Tongue (tissue), 2 donors: ENCODE data around the gene CEP170. TPM values are rescaled to one million over a fixed set of nuclear protein-coding genes. Genes with fewer than 3 reads are reported as not detected.
A peak's percentile ranks its signal among the peaks of the same experiment; 100 is the strongest.
"Not testable (repeated sequence)": the region's sequence is repeated elsewhere in the genome, so short reads cannot be mapped to it uniquely, and the experiment has no call there.

Experiments used
- DNase-seq: peaks from one replicate; pipeline ENCODE4 v3.0.0-alpha.2; 2015
- total RNA-seq: library from RNA; depleted of rRNA; stranded (reverse); fragments of >200 nt; gene quantifications from one replicate; pipeline ENCODE4 v1.2.3, GENCODE V29; 2014

Gene CEP170
- total RNA-seq, 1 donor from 2014 or later = 85.6 TPM

- DNase-seq = no peak
Observed at GRCh38 chr1:243233908-243234307, 21.2 kb downstream of the CEP170 start.

GRCh38 chr1:243230914-243231313 lies 24.2 kb downstream of the CEP170 start:
- DNase-seq = peak; percentile 30

GRCh38 chr1:243229526-243229925 lies 25.6 kb downstream of the CEP170 start:
- no peak for DNase-seq

GRCh38 chr1:243227622-243228021 lies 27.5 kb downstream of the CEP170 start:
- no peak for DNase-seq

- DNase-seq = no peak
Observed at GRCh38 chr1:243218059-243218458, 37.0 kb downstream of the CEP170 start.

GRCh38 chr1:243217349-243217748 lies 37.7 kb downstream of the CEP170 start:
- peak; percentile 7 for DNase-seq

GRCh38 chr1:243216741-243217140 lies 38.3 kb downstream of the CEP170 start:
- DNase-seq = no peak

GRCh38 chr1:243215276-243215875 lies 39.7 kb downstream of the CEP170 start:
- DNase-seq = not testable (repeated sequence)

- DNase-seq = no peak
Observed at GRCh38 chr1:243213045-243213787, 41.9 kb downstream of the CEP170 start.

- DNase-seq = peak; percentile 26
Observed at GRCh38 chr1:243211984-243212383, 43.1 kb downstream of the CEP170 start.

GRCh38 chr1:243205026-243205501 lies 50.0 kb downstream of the CEP170 start:
- not testable (repeated sequence) for DNase-seq

GRCh38 chr1:243204336-243204735 lies 50.7 kb downstream of the CEP170 start:
- not testable (repeated sequence) for DNase-seq

- not testable (repeated sequence) for DNase-seq
Observed at GRCh38 chr1:243203196-243203595, 51.9 kb downstream of the CEP170 start.

GRCh38 chr1:243201316-243201715 lies 53.8 kb downstream of the CEP170 start:
- not testable (repeated sequence) for DNase-seq

- not testable (repeated sequence) for DNase-seq
Observed at GRCh38 chr1:243197524-243197923, 57.6 kb downstream of the CEP170 start.

- not testable (repeated sequence) for DNase-seq
Observed at GRCh38 chr1:243193330-243193729, 61.8 kb downstream of the CEP170 start.

GRCh38 chr1:243186201-243186995 lies 68.7 kb downstream of the CEP170 start:
- not testable (repeated sequence) for DNase-seq

- DNase-seq = not testable (repeated sequence)
Observed at GRCh38 chr1:243184787-243185186, 70.3 kb downstream of the CEP170 start.

- DNase-seq = not testable (repeated sequence)
Observed at GRCh38 chr1:243183661-243184060, 71.4 kb downstream of the CEP170 start.

- not testable (repeated sequence) for DNase-seq
Observed at GRCh38 chr1:243183176-243183575, 71.9 kb downstream of the CEP170 start.

- no peak for DNase-seq
Observed at GRCh38 chr1:243179720-243180119, 75.4 kb downstream of the CEP170 start.

GRCh38 chr1:243177792-243178191 lies 77.3 kb downstream of the CEP170 start:
- not testable (repeated sequence) for DNase-seq
